GM12878 (cell line): Measurements from ENCODE around the gene PAN3. TPM values are rescaled to one million over a fixed set of nuclear protein-coding genes. Genes with fewer than 3 reads are reported as not detected.

ENCODE experiments used
- CBX5 ChIP-seq: sonication (generic); IDR thresholded peaks from 2 replicates; pipeline ENCODE4 v1.6.1; 2016; ENCODE audit warnings: low read depth, moderate library complexity, mild to moderate bottlenecking, inconsistent platforms
- HDAC6 ChIP-seq: fragments of 200-600 bp; sonication (generic); IDR thresholded peaks from one replicate; pipeline ENCODE4 v1.8.0; 2017; ENCODE audit warnings: antibody characterized with exemption; ENCODE audit not compliant: unreplicated experiment
- MEF2A ChIP-seq: IDR thresholded peaks from 2 replicates; pipeline ENCODE4 v1.6.1; 2011; ENCODE audit warnings: low read depth, mild to moderate bottlenecking, low read length, moderate library complexity; ENCODE audit not compliant: insufficient read depth
- NFIC ChIP-seq: IDR thresholded peaks from 2 replicates; pipeline ENCODE4 v1.6.1; 2012; ENCODE audit warnings: low read depth, mild to moderate bottlenecking, inconsistent platforms, low read length, moderate library complexity
- NFYA ChIP-seq: IDR thresholded peaks from 2 replicates; pipeline ENCODE4 v1.6.1; 2011; ENCODE audit warnings: low read depth, mild to moderate bottlenecking, low read length, improper control_type of control experiment, borderline replicate concordance
- RFX5 ChIP-seq: IDR thresholded peaks from 2 replicates; pipeline ENCODE4 v1.6.1; 2011; ENCODE audit warnings: low read depth, low read length, improper control_type of control experiment
- SMAD5 ChIP-seq: IDR thresholded peaks from 2 replicates; pipeline ENCODE4 v1.6.1; 2016; ENCODE audit warnings: antibody characterized with exemption, low read depth
- USF1 ChIP-seq: IDR thresholded peaks from 2 replicates; pipeline ENCODE4 v1.6.1; 2011; ENCODE audit warnings: borderline replicate concordance, low read depth, mild to moderate bottlenecking, moderate library complexity, mixed read lengths, low read length; ENCODE audit not compliant: insufficient read depth; ENCODE audit errors: extremely low read length
- WRNIP1 ChIP-seq: IDR thresholded peaks from 2 replicates; pipeline ENCODE4 v1.6.1; 2011; ENCODE audit warnings: low read depth, low read length, improper control_type of control experiment, borderline replicate concordance
- ZBTB33 ChIP-seq: fragments of 450-650 bp; IDR thresholded peaks from 2 replicates; pipeline ENCODE4 v1.6.1; 2017; ENCODE audit warnings: mild to moderate bottlenecking
- polyA plus RNA-seq, 11 experiments: library from polyadenylated mRNA; depleted of rRNA in 4 of 11; unstranded in 6 of 11; stranded (reverse) in 5 of 11; fragments of >200 nt; fragmentation: Nextera tagmentation in 4 of 11; fragmentation: Illumina TruSeq in 1 of 11; extraction: Ambion mirVana in 4 of 11; extraction: Trizol in 1 of 11; gene quantifications; 1 replicate in 1 of 11; 2 replicates in 10 of 11; pipeline versions ENCODE4 v1.2.1 to v1.2.3, GENCODE V29; 2011 to 2016; ENCODE audit warnings: inconsistent platforms in 2 of 11, missing spikeins in 2 of 11, low read depth in 1 of 11
- total RNA-seq, 4 experiments: library from RNA; depleted of rRNA in 3 of 4; stranded (reverse); fragments of >200 nt in 3 of 4; fragmentation: Illumina TruSeq in 1 of 4; extraction: Trizol in 1 of 4; gene quantifications; 2 replicates each; pipeline versions ENCODE4 v1.2.1 to v1.2.3, GENCODE V29; 2013 to 2021
- TF ChIP-seq, protein P1 (sequence below): IDR thresholded peaks from 2 replicates; pipeline ENCODE4 v1.6.1; 2011; ENCODE audit warnings: borderline replicate concordance, low read depth, mild to moderate bottlenecking, moderate library complexity, low read length; ENCODE audit not compliant: insufficient read depth, poor library complexity, severe bottlenecking

PAN3 gene
- total and polyA plus RNA-seq, 10 of the 15 experiments (the other 5 are each of a cell fraction or from before 2014, with no cell fraction given), result 13.0 to 33.3 (median 19.9) TPM

GRCh38 chr13:28204690-28205443 is 66.5 kb downstream of the PAN3 start (continued):
- TF ChIP-seq, protein P1, sequence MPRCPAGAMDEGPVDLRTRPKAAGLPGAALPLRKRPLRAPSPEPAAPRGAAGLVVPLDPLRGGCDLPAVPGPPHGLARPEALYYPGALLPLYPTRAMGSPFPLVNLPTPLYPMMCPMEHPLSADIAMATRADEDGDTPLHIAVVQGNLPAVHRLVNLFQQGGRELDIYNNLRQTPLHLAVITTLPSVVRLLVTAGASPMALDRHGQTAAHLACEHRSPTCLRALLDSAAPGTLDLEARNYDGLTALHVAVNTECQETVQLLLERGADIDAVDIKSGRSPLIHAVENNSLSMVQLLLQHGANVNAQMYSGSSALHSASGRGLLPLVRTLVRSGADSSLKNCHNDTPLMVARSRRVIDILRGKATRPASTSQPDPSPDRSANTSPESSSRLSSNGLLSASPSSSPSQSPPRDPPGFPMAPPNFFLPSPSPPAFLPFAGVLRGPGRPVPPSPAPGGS, result no peak
- no peak for TF ChIP-seq RFX5
- TF ChIP-seq NFIC, result peak; percentile 70; the same call in 1 of the 2 replicates
- no peak for TF ChIP-seq SMAD5
- 0 out of 2 replicates have a peak, but pooled peaks have one; percentile 27 for TF ChIP-seq MEF2A
- TF ChIP-seq USF1, result no peak
- TF ChIP-seq HDAC6, result no peak
- no peak for TF ChIP-seq CBX5
- TF ChIP-seq ZBTB33, result no peak
- TF ChIP-seq NFYA, result no peak
- no peak for TF ChIP-seq WRNIP1
